NCI-H2029 treated with DMSO at 0.1 percent for 48 hours (cell line): ENCODE data around the gene ASXL1.
"Not testable (repeated sequence)": the region's sequence is repeated elsewhere in the genome, so short reads cannot be mapped to it uniquely, and the experiment has no call there.

Experiments
- DNase-seq: peaks from one replicate; lab custom pipeline; 2025; lab: John Stamatoyannopoulos, UW

The ASXL1 gene

DNA sequence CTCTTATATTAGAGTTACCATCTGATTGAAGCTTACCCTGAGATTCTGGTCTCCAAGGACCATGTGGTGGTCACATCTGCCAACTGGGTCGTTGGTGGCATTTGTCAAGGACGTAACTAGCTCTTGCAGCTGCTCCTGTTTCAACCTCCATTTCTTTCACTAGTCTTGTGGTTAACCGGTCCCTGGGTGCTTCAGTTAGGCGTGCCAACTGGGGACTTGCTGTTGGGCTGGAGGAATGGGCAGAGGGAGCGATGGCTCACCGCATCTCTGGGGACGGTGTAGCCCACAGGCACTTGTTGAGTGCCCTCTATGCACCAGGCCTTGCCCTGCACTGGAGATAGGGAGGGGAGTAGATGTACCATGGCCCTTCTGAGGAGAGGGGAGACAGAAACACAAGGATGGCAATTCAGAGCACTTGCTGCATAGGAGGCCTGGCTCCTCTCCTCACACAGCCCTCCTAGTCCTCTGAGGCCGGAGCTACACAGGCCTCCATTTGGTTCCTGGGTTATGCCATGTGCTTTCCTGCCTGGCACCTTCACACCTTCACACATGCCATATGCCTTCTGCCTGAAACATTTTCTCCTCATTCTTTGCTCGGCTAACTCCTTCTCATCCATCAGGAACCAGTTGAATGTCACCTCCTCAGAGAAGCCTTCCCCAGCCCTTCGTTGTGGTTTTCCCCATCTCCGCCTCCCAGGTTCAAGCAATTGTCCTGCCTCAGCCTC is 20.0 kb upstream of the ASXL1 start:
- DNase-seq, result no peak

DNA sequence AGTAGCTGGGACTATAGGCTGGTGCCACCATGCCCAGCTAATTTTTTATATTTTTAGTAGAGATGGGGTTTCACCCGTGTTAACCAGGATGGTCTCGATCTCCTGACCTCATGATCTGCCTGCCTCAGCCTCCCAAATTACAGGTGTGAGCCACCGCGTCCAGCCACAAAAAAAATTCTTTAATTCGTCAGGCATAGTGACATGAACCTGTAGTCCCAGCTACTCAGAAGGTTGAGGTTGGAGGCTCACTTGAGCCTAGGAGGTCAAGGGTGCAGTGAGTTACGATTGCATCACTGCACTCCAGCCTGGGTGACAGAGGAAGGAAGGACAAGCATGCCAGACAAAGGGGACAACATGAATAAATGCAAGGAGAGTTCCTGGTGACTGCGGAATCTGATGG is 19.5 kb upstream of the ASXL1 start:
- no peak for DNase-seq

DNA sequence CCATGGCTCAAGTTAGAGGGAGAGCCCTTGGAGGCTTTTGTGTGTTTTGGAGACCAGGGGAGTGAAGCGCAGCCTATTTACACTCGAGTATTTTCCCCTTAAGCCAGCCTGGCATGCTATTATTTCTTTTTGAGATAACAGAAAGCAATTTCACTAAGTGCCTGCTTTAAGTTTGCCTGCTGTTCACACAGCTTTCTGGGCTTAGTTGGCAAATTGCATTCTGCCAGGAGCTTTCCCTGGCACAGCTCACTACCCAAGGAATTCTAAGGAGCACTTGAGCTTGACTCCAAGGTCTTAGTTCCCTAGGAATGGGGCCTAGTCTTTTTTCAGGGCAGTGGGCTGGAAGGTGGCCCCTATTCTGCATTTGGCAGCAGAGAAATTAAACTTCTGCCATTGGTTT is 19.0 kb upstream of the ASXL1 start:
- DNase-seq, result no peak

DNA sequence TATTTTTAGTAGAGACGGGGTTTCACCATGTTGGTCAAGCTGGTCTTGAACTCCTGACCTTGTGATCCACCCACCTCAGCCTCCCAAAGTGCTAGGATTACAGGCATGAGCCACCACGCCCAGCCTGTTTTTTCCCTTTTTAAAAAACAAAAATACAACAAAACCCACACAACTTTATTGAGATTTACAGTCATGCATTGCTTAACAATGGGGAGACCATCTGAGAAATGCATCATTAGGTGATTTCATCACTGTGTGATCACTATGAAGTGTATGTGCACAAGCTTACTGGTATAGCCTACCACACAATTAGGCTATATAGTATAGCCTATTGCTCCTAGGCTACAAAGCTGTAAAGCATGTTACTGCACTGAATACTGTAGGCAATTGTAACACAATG is 17.1 kb upstream of the ASXL1 start:
- DNase-seq, result not testable (repeated sequence)

DNA sequence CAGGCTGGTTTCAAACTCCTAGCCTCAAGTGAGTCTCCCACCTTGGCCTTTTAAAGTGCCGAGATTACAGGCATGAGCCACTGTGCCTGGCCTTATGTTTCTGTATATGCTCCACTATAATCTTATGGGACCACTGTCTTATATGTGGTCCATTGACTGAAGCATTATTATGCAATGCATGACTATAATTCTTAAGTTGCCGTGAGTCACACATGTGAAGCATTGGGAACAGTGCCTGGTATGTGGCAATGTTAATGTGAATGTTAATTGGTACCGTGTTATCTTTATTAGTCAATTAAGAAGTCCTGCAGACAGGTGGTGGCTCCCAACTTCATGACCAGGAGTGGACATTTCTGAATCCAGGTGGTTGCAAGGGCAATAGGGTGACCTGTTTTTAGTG is 14.7 kb upstream of the ASXL1 start:
- DNase-seq, result no peak

DNA sequence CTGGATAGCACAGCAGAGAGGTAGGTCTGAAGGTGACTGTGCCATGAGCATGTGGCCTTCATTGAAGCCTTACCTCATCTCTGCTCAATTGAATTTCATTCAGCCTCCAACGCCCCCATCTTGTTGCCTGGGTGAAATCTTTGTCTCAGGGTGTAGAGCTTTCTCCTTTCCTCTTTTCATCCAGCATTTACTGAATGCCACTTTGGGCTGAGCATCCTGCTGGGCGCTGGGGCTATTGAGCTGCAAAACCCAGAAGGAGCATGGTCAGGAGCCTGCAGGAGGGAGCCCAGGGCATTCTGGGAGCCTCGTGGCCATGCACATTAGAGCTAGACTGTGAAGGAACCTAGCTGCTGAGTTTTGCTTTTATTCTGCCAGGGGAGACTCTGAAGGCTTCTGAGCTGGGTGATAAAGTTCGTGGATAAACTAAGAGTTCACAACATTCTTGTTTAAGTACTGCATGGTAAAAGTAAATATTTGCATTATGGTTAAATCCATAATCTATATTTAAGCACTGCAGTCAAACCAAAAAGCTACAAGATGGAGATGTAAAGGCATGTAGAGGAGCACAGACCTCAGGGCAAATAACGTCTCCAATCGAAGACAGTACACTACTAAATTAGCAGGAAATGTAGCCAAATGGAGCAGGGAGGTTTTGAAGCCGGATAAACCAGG is 13.2 kb upstream of the ASXL1 start:
- DNase-seq, result no peak

DNA sequence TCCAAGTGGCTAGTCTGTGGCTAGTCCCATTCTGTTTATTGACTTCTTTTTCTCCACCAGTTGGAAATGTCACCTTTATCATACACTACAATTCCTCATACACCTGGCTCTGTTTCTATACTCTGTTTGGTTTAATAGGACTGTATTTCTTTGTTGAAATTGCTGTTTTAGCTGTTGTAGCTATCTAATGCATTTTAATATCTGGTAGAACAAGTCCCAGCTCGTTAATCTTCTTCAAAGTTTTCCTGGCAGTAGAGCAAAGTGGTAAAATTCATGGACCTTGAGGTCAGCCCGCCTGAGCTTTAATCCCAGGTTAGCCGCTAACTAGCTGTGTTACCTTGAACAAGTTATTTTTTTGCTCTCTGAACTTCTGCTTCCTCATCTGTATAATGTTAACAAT is 9.9 kb upstream of the ASXL1 start:
- DNase-seq, result no peak

DNA sequence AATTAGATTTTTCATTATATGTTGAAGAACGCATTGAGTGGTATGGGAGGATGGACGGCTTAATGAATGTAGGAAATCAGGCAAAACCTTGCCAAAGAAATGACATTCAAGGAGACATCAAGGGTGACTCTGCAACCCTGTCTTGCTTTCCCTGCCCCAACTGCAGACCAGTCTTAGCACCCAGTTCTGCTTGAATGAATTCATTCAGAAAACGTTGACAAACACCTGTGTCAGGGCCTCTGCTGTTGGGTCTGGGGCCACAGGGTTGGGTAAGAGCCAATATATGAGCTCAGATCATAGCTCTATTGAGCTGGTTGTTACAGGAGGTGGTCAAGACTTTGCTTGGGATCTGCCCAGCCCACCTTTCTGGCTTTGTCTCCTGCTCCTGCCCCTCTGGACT is 7.7 kb upstream of the ASXL1 start:
- no peak for DNase-seq

DNA sequence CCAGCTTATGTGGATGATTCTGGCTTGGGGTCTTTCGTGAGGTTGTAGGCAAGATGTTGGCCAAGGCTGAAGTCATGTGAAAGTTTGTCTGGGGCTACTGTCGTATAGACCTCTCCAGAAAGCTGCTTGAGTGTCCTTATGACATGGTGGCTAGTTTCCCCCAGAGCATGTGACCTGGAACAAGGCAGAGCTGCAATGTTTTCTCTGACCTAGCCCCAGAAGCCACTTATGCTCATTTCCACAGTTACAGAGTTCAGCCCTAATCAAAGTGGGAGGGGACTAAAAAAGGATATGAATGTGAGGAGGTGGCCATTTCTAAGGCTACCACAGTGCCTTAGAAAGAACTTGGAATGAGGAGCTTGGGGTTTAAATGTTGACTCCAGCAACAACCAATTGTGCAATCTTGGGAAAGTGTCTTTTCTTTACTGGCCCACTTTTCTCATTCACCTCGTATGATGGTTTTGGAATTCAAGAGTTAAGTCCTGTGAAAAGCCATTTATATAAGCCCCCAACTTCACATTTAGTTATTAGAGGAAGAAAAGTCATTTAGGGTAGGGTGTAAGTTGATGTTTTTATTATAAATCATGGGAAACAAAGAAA is 5.9 kb upstream of the ASXL1 start:
- DNase-seq, result no peak

DNA sequence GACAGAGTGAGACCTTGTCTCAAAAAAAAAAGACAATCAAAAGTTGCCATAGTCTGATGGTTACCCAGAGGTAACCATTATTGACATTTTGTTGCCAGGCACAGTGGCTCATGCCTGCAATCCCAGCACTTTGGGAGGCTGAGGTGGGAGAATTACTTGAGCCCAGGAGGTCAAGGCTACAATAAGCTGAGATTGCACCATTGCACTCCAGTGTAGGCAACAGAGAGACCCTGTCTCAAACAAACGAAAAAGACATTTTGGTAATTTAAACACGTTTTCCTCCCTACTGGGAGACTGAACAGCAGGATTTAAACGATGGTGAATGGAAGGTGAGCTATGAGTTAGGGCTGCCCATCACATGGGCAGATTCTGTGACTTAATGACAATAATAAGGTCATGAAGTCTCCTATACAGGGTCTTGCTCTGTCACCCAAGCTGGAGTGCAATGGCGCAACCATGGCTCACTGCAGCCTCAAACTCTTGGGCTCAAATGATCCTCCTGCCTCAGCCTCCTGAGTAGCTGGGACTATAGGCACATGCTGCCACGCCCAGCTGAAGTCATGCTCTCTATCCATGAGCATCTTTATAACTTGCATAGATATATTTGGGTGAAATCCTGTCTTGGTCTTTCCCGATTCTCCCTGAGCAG is 4.2 kb upstream of the ASXL1 start:
- DNase-seq, result no peak

DNA sequence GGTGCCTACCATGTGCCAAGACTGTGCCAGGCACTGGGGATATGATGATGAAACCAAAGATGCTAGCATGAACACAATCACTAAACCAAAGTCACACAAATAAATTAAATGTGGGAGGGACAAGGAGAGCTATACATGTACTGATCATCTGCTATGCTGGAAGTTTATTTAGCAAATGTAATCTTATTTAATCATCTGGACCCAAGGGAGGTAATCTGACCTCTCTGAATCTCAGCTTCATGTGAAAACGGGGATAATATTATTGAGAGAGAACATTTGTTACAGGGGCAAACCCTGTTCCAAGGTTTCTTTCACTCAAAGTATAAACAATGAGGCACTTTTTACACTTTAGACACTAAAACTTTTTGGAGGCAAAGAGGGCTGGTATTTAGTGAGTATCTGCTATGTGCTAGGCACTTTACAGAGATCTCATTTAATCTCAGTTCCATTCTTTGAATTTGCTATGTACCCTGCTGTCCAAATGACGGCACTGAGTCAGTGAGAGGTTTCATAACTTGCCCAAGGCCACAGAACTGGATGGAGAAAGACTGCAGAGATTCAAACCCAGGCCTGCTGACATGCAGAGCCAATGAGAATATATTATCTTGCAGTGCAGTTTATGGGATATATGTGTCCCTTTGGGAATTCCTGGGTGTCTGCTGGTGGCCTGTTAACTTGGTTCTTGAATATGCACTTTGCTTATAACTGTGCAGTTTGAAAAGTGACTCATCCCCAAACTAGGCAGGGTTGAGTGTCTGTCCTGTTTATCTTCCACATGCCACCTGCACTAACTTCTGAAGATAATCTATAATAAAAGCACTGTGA is 3.3 kb upstream of the ASXL1 start:
- DNase-seq, result no peak

DNA sequence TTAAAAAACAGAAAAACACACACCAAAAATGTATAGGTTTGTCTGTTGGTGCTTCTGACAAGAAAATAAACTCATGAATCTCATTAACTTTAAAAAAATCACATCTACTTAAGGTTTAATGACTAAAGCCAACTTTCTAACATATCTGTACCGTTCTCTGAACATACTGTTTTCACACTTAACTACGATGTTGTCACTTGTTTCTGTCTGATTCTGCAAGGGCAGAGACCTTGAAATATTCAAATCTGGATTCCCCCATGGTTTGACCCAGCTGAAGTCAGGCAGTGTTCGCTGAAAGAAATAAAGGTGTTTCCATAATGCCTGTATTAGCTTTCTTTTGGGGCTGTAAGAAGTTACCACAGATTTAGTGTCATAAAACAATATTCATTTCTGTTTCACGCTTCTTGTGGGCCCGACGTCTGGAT is 2.7 kb upstream of the ASXL1 start:
- no peak for DNase-seq

DNA sequence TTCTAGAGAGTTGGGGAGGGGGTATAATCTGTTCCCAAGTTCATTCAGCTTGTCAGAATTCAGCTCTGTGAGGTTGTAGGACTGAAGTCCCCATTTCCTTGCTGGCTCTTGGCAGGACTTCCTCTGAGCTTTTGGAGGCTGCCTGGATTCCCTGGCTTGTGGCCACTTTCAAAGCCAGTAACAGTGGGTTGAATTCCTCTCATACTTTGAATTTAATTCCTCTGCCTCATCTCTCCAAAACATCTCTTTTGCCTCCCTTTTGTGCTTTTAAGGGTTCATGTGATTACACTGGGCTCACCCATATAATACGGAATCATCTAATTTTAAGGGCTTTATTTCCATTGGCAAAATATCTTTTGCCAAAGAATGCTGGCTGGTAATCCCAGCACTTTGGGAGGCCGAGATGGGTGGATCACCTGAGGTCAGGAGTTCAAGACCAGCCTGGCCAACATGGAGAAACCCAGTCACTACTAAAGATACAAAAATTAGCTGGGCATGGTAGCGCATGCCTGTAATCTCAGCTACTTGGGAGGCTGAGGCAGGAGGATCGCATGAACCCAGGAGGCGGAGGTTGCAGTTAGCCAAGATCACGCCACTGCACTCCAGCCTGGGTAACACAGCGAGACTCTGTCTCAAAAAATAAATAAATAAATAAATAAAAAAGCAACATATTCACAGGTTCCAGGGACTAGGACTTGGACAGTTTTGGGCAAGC is 2.1 kb upstream of the ASXL1 start:
- not testable (repeated sequence) for DNase-seq

DNA sequence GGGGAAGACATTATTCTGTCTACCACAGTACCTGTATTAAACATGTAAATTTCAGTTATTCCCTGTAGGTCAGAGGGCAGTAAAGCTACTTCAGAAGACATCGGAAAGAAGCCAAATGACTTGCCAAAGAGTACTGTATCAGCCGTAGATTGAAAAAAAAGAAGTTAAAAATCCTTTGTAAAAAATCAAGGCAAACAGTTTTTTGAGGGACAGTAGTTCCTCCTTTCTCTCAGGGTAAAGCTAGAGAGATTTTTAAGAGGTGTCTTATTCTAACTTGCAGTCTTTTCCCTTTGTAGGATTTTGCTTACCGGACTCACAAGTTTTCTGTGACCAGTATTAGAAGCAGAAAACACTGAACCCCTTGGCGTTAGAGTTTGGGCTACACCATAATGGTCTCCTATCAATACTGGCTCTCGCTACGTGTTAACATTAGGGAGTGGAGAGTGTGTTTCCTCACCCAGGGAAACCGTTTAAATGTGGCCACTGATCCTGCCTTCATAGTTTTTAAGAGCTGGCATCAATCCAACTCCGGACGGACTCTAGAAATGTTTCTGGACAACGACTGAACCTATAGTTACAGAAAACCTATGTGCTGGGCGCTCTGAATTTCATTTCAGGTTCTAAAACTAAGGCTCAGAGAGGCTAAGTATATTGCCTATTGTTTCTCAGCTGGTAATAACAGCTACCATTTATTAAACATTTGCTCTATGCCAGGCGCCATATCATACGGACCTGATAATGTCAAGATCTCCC is 1.3 kb upstream of the ASXL1 start:
- DNase-seq, result no peak

DNA sequence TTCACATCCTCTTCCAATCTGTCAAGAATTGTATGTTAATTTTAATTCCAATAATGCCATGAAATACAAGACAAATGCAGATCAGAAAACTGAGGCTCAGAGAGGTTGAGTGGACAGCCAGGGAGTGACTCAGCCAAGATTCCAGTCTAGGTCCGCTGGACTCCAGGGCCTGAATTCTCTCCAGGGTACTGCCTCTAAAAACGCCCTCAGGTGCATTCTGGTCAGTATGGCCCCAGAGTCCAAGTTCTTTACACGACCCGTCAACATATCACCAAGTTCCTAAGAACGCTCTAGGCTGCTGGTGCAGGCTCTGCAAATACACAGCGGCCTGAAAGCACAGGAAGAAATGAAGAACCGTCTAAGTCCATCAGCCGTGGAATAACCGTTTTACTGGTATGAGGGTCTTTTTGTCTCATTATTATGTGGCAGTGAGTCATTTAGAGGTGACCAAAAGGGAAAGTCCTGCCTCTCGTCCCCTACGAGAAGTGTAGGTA is 709 bp upstream of the ASXL1 start:
- no peak for DNase-seq

DNA sequence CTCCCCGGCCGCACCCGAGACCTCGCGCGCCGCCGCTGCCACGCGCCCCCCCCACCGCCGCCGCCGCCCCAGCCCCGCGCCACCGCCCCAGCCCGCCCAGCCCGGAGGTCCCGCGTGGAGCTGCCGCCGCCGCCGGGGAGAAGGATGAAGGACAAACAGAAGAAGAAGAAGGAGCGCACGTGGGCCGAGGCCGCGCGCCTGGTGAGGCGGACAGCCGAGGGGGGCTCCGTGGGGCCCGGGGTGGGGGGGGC is 426 bp downstream of the ASXL1 start:
- no peak for DNase-seq

DNA sequence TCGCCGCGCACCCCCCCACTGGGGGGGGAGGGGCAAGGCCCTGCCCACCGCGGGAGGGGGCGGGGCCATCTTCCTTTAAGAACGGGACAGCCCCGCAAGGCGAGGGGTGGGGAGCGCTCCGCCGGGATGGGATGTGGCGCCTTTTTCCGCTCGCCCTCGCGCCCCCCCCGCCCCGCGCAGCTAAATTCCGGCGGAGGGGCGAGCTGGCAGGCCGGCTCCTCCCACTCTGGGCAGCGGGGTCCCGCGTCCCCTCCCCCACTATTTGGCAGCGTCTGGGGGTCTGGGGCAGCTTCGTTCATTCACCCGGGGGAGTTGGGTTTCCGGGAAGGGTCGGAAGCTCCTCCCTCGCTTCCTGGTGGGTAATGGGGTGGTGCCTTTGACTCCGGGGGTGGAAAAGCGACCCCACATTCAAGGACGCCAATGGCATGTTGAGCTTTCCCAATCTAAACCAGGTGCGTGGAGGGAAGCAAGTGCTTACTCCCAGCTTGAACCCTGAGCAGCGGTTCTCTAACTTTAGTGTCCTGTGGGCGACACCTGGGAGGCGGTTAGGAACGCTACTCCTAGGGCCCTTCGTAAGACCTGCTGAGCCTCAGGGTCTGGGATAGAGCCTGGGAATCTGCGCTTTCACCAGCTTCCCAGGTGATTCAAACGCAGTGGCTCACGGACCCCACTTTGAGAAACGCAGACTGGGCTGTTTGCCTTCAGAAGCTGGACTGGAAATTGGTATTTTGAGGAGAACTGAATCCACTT is 927 bp downstream of the ASXL1 start:
- DNase-seq, result no peak

DNA sequence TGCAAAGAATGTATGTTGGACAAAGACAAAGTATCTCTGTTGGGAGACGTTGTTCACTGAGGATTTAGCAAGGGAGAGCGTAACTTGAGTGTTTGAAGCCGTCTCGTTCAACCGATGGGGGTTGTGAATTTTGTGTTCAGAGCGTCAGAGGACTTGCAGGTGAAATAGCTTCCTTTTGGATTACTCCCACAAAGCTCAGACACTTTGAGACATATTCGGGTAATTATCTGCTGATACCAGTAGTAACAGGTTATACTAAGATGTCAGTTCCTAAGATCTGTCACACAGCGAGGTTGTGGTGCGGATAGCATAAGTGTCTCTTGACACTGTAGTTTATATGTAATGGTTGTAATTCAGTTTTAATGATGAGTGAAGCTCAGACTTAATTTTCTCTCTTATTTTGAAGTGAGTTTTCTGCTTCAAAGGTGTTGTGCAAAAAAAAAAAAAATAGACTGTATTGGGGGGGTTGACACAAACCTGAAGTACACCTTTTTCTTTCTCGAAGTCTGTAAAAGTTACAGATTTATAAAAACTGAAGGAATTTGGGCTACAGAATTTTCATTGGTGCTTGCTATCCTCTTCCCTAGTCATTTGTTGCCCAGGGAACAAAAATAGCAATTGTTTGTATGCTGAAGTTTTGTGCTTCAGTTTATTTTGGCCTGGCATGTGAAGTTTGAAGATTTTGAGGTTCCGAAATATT is 1.7 kb downstream of the ASXL1 start:
- DNase-seq, result no peak

DNA sequence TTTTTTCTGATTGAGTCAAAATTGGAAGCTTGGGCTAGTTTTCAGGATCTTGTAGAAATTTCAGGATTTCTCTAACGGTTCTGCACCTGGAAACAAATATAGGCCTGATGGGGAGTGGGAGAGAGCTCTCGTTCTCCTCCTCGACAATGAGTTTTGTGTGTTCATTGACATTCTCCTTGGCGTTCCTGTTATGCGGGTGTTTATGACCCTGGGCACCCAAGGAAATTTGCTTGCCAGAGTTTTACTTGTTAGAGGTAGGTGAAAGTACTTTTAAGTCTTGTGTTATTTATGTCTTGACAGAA is 2.2 kb downstream of the ASXL1 start:
- DNase-seq, result no peak

DNA sequence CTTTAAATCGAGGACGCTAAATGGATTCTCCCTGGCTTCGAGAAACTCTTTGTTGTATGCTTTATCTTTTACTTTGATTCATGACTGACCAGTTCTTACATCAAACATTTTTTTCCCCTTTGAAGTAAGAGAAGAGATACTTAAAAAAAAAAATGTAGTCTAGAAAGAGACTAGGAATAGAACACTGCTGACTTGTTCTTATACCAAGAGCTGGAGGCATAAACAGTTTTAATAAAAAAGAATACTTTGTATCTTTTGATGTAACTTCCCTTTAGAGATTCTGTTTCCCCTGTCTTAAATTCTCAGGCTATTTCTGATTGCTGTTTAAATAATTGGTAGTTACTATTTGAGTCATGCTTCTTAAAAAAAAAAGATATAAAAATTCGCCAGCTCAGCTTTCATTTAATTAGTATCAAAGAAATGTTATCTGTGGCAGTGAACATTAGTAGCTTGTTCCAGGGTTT is 4.8 kb downstream of the ASXL1 start:
- no peak for DNase-seq
